HG03521 (cell line): ENCODE data around the gene BIVM.

ENCODE experiments used
- ATAC-seq: cut with Tn5 transposase; IDR thresholded peaks from one replicate; pipeline ENCODE4 v1.9.1; 2021; ENCODE audit warnings: mild to moderate bottlenecking, moderate library complexity; ENCODE audit not compliant: unreplicated experiment

The BIVM gene

DNA sequence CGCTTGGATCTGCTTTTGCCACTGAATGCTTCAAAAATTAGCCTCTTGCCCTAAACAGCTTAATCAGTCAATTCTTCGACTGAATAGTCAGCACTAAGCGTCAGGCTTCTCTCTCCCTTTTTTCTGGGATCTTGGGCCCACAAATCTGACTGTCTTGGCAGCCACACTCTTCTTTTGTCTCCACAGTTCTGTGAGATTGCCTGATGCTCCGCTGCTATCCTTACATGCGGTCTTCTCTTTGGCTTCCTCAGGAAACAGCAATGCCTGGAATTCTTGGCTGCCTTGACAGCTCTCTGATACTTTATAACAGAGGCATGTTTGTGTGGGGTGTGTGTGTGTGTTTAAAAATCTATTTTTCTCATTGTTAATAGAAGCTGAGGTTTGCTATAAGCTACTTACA, 79.6 kb downstream of the BIVM start:
- no peak for ATAC-seq

DNA sequence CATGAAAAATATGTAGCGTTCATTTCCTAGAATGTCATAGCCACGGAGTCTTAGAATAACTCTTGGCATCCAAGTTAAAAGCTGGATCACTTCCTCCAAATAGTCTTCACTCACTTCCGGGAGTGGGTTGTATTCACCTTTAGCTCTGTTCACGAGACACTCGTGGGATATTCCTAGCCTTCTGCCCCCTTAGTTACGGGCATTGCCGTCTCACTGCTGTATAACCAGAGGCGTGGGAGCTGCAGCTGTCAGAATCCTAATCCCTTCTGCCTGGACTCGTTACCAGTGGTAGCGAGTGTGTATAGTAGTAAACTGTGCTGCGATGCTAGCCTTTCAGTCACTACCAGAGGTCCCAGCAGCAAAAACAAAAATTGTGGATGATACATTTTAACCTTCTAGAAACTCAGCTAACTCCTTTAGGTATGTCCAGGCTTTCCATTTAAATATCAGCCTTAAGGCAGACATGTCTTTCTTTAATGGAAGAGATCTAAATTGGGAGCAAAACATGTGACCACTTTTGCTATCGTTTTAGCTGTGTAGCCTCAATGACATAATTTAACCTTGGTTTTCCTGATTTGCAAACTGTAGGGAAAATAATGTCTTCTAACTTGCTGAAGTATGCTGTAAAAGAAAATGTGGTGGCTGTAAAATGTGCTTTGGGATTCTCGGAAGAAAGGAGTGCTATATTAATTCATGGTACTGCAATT, 81.0 kb downstream of the BIVM start:
- no peak for ATAC-seq

DNA sequence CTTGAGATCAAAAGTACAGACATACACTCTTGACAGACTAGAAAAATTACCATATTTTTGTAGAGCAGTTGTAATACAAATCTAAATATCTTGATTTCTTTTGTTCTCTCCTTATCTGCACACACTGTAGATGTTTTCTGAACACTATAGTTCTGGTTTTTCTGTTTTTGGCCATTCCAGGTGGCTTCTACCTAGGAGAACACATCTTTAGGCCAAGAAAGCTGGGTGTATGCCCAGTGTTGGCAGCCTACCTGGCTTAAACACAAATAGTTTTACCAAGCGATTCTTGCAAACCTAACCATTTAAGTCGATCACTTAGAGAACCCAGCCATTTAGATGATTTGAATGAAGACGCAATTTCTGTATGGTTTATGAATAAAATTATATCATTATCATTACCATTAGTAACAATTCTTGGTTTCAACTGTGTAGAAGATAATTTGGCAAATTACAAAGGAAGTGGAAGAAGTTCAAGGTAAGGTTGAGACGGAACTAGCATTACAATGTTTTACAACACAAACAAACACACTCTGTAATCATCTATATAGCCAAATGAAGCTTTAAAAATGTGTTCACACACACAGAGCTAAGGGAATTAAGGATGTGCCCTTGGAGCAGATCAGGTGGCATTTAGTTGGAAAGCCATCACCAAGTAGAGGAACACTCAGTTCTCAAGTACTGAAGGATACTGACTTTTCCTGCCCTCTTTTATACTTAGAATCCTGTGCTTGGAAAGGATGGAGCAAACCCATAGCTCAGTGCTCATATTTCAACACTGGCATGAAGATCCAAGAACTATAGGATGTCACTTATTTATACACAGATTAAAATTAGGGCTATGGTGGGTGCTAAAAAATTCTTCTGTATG, 83.1 kb downstream of the BIVM start:
- ATAC-seq, result no peak
